IPS-NIHi11 (cell line): Measurements from ENCODE around the gene SARDH.
"Not testable (repeated sequence)": the region's sequence is repeated elsewhere in the genome, so short reads cannot be mapped to it uniquely, and the experiment has no call there.

Experiments
- DNase-seq: peaks from one replicate; pipeline ENCODE4 v3.0.0; 2012; ENCODE audit warnings: mixed read lengths, low spot score

The SARDH gene

GRCh38 chr9:133685653-133686609, 52.2 kb downstream of the SARDH start:
- DNase-seq: no peak

DNA sequence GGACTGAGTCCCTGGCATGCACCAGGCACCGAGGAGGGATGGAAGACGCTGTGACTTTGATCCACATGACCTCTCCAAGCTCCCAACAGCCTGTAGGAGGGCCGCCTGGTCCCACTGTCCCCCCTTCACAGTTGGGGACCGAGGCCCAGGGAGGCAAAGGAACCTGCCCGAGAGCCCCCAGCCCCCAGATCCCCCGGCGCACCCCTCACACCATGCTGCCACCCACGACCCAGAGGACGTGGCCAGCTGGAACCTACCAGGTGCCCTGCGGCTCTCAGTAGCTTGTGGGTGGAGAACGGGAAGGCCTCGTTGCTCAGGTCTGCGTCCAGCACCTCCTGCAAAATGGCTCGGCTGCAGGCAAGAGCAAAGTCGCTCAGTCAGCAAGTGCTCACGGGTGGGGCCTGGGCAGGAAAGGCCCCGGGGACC, 53.2 kb downstream of the SARDH start:
- DNase-seq: no peak

- no peak for DNase-seq
Measured at GRCh38 chr9:133684121-133684935, 53.8 kb downstream of the SARDH start.

- DNase-seq: no peak
Measured at GRCh38 chr9:133683586-133684120, 54.5 kb downstream of the SARDH start.

DNA sequence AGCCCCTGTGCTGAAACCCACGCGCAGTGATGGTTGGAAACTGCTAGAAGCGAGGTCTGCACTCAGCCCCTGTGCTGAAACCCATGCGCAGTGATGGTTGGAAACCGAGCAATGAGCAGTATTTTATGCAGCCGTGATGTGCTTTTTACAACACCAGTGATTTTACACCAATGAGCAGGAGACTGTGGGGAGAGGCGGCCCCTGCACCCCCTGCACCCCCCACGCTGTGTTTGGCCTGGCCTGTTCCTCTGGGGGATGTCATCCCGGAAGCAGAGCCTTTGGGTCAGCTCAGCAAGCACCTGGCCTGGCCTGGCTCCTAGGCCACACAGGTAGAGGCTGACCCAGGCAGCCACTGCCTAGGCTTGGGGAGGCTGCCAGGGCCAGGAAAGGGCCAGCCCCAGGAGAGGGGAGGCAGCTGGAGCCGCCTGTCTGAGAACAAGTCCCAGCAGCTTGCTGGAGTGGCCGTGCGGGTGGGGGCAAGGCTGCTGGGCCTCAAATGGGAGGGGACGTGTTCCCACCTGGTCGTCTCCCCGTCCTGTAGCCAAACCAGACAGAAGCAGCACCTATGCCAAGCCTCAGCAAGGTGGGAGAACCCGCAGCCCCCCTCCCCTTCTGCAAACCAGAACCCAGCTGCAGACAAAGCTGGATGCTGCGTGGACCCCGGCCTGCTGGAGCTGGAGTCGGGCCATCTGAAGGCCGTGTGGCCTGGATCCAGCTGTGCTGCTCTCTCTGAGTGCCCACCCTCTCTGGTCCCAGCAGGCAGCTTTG, 55.1 kb downstream of the SARDH start:
- no peak for DNase-seq

- DNase-seq: no peak
Measured at GRCh38 chr9:133681658-133682306, 56.4 kb downstream of the SARDH start.

- DNase-seq: no peak
Measured at GRCh38 chr9:133680976-133681657, 57.0 kb downstream of the SARDH start.

- no peak for DNase-seq
Measured at GRCh38 chr9:133680250-133680975, 57.7 kb downstream of the SARDH start.

DNA sequence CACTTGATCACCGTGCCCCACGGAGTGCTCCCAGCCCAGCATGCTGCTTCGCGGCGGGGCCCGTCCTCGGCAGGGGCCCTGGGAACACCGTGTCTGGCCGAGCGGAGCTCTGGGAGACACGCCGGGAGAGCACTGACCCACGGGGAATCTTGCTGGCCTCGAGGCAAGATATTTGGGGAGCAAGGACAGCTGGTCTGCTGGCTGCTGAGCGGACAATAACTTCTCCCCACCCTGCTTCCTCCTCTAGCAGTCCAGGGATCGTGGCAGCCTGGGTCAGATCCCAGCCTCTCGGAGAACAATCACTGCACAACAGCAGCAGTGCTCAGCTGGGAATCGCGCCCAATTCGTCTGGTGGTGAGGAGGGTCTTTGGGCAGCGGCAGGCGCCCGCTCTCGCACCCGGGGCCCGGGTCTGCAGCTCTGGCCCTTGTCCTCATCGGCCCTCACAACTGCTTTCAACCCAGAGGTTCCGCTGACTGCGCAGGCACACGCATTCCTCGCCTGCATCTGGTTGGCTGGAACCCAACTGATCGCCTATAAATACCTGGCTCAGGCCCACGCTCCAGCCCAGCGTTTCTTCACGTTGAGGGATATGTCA, 58.6 kb downstream of the SARDH start:
- DNase-seq: no peak

DNA sequence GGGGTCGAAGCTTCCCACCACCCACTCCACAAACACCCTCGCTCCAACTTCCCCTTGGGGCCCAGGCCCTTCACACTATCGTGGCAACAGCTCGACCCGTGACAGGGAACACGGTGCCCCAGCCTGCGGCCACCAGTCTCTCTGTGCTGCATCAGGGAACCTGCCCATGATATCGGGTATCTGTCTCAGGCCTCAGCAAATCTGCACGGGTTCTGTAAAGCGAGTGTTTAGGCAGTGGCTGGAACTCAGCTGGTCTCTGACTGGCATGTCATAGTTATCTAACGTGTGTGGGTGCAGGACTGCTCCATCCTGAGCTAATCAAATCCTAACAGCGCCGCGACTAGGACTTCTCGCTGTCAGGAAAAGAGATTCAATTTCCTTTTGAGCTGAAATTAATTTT, 59.1 kb downstream of the SARDH start:
- DNase-seq: no peak

DNA sequence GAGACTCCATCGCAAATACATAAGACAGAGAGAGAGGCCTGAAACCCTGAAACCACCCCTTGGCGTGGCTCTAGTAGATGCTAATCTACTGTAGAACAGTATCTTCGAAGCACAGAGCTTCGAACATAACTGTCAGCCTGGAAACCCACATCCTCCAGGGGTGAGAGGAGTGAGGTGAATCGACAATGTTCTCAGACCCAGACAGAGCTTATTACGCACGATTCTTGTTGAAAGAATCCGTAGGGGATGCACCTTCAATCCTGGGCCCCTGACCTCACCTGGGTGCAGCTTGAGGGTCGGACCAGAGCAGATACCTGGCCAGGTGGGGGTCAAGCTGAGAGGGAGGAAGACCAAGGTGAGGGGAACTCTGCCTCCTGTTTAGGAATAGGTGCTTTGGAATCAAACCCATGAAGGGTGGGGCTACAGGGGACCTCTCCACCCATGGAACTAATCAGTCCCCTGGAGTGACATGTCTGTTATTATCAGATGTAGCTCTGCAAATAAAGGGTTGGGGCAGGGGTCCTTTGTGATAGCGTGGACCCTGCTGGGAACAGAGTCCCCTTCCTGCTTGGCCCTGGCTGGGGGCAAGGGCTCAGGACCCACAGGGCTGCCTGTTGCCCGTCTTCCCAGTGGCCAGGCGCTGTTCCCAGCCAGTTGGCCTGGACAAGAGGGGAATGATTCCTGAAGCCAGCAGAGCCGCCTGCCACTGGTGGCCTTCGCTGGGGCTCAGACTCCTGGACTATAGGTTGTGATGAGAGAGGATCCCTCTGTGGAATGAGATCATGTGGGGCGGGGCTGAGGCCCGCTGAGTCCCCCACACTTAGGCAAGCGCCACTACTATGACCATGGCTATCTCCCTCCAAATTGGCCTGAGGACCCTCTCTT, 60.8 kb downstream of the SARDH start:
- no peak for DNase-seq

DNA sequence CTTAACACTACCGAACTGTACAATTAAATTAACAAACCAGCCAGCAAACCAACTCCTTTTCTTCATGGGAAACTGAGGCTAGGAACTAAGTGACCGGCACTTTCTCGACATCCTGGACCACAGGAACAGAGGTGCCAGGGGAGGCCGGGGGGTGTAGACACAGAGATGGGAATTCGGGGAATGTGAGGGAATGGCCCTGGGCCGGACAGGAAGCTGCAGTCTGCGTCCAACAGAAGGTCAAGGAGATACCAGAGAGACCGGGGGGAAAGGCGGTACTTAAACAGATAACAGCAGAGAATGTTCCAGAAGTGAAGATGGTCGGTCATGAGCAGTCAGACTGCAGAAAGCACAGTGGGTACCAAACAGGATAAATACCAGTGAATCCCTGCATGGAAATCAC, 61.7 kb downstream of the SARDH start:
- DNase-seq: no peak

GRCh38 chr9:133675796-133676195, 62.4 kb downstream of the SARDH start:
- not testable (repeated sequence) for DNase-seq

DNA sequence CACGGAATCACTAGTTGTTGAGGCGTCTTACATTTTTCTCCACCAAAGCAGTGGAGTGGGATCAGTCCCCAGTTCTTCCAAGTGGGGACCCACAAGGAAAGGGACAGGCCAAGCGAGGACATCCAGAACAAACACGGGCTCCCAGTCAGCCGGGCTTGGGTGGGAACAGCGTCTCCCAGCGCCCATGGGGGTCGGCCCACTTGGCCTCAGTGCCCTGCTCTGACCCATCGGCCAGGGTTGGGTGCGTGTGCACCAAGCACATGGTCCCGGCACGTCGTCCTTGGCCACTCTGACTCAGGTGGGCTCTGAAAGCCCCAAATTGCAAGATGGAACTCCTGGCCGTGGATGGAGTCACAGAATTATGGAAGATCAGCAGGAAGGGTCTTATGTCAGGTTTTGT, 64.1 kb downstream of the SARDH start:
- DNase-seq: no peak

- no peak for DNase-seq
Measured at GRCh38 chr9:133673258-133673655, 64.9 kb downstream of the SARDH start.

- no peak for DNase-seq
Measured at GRCh38 chr9:133672503-133673257, 65.5 kb downstream of the SARDH start.

DNA sequence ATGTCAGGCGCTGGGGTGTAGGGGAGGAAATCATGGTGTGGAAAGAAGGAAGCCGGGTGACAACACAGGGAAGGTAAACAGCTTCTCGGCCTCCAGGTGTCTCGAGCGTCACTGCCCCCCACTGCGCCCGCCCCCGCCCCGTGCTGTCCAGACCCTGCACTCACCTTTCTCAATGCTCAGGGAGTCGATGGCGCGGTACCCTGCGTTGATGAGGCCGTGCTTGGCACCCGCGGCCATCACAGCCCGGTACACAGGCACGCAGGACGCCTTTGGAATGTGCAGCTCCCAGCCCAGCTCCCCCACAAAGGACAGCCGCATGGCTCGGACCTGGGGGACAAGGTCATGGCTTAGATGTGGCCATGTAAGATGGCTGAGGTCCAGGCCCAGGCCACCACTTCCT, 66.8 kb downstream of the SARDH start:
- no peak for DNase-seq

DNA sequence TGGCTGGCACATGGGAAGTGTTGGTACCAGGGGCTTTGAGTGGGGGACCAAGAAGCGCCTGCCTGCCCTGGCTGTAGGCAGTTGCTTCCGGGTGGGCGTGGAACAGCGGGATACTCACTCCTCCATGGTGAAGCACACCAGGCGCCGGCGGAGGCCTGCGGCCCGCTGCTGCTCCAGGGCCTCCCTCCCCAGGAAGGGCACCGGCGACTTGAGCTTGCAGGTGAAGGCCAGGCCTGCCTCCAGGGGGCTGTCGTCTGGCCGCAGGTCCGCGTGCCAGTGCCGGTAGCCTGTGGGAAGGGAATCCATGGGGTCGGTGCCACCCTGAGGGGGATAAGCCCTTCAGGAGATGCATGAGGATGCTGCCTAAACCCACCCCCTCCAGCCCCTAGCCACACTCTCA, 67.7 kb downstream of the SARDH start:
- DNase-seq: no peak
